GM12878 (cell line): ENCODE data around the gene CNTRL. TPM values are rescaled to one million over a fixed set of nuclear protein-coding genes. Genes with fewer than 3 reads are reported as not detected.
A peak's percentile ranks its signal among the peaks of the same experiment; 100 is the strongest.

Experiments used
- CREB1 ChIP-seq: IDR thresholded peaks from 2 replicates; pipeline ENCODE4 v1.6.1; 2012; ENCODE audit warnings: low read depth, mild to moderate bottlenecking, inconsistent platforms
- DPF2 ChIP-seq: fragments of 450-650 bp; IDR thresholded peaks from 2 replicates; pipeline ENCODE4 v1.6.1; 2017; ENCODE audit warnings: mild to moderate bottlenecking
- ESRRA ChIP-seq: IDR thresholded peaks from 2 replicates; pipeline ENCODE4 v1.6.1; 2012; ENCODE audit warnings: mild to moderate bottlenecking, low read length, improper control_type of control experiment
- HCFC1 ChIP-seq: fragments of 150-350 bp; IDR thresholded peaks from 2 replicates; pipeline ENCODE4 v1.6.1; 2014; ENCODE audit warnings: low read length
- SMAD1 ChIP-seq: fragments of 450-650 bp; IDR thresholded peaks from 2 replicates; pipeline ENCODE4 v1.6.1; 2018; ENCODE audit warnings: mild to moderate bottlenecking, low read depth; ENCODE audit not compliant: partially characterized antibody
- YBX1 ChIP-seq: fragments of 450-650 bp; IDR thresholded peaks from 2 replicates; pipeline ENCODE4 v1.6.1; 2016; ENCODE audit warnings: antibody characterized with exemption
- ZNF384 ChIP-seq: IDR thresholded peaks from 2 replicates; pipeline ENCODE4 v1.6.1; 2012; ENCODE audit warnings: low read depth, mild to moderate bottlenecking, low read length, improper control_type of control experiment, borderline replicate concordance
- polyA plus RNA-seq, 11 experiments: library from polyadenylated mRNA; depleted of rRNA in 4 of 11; unstranded in 6 of 11; stranded (reverse) in 5 of 11; fragments of >200 nt; fragmentation: Nextera tagmentation in 4 of 11; fragmentation: Illumina TruSeq in 1 of 11; extraction: Ambion mirVana in 4 of 11; extraction: Trizol in 1 of 11; gene quantifications; 1 replicate in 1 of 11; 2 replicates in 10 of 11; pipeline versions ENCODE4 v1.2.1 to v1.2.3, GENCODE V29; 2011 to 2016; ENCODE audit warnings: inconsistent platforms in 2 of 11, missing spikeins in 2 of 11, low read depth in 1 of 11
- total RNA-seq, 4 experiments: library from RNA; depleted of rRNA in 3 of 4; stranded (reverse); fragments of >200 nt in 3 of 4; fragmentation: Illumina TruSeq in 1 of 4; extraction: Trizol in 1 of 4; gene quantifications; 2 replicates each; pipeline versions ENCODE4 v1.2.1 to v1.2.3, GENCODE V29; 2013 to 2021
- TF ChIP-seq, protein P1 (sequence below): fragments of 450-650 bp; formaldehyde crosslinking; IDR thresholded peaks from 2 replicates; pipeline ENCODE4 v1.4.0; 2022; ENCODE audit warnings: mild to moderate bottlenecking, moderate library complexity
- TF ChIP-seq, protein P2 (sequence below): fragments of 450-650 bp; IDR thresholded peaks from 2 replicates; pipeline ENCODE4 v1.6.1; 2016; ENCODE audit warnings: mild to moderate bottlenecking, moderate library complexity, borderline replicate concordance
- TF ChIP-seq, protein P3 (sequence below): IDR thresholded peaks from 2 replicates; pipeline ENCODE4 v1.6.1; 2011; ENCODE audit warnings: borderline replicate concordance, low read depth, mild to moderate bottlenecking, moderate library complexity, mixed read lengths, low read length; ENCODE audit not compliant: insufficient read depth; ENCODE audit errors: extremely low read length
- TF ChIP-seq, protein P4 (sequence below), 3 experiments: IDR thresholded peaks in 2 of 3; conservative IDR thresholded peaks in 1 of 3; 2 replicates each; pipeline ENCODE4 v1.5.1; 2011; ENCODE audit warnings: low read depth in 3 of 3, low read length in 3 of 3, mild to moderate bottlenecking in 3 of 3, control low read depth in 2 of 3, moderate library complexity in 2 of 3, inconsistent platforms in 1 of 3, mixed read lengths in 1 of 3; ENCODE audit not compliant: control insufficient read depth in 2 of 3, insufficient read depth in 1 of 3; ENCODE audit errors: extremely low read depth in 1 of 3
- TF ChIP-seq, protein P5 (sequence below): IDR thresholded peaks from 2 replicates; pipeline ENCODE4 v1.6.1; 2012; ENCODE audit warnings: low read depth, low read length, improper control_type of control experiment

CNTRL gene
- total and polyA plus RNA-seq, 10 of the 15 experiments (the other 5 are each of a cell fraction or from before 2014, with no cell fraction given) = 20.0 to 65.4 (median 38.8) TPM

DNA sequence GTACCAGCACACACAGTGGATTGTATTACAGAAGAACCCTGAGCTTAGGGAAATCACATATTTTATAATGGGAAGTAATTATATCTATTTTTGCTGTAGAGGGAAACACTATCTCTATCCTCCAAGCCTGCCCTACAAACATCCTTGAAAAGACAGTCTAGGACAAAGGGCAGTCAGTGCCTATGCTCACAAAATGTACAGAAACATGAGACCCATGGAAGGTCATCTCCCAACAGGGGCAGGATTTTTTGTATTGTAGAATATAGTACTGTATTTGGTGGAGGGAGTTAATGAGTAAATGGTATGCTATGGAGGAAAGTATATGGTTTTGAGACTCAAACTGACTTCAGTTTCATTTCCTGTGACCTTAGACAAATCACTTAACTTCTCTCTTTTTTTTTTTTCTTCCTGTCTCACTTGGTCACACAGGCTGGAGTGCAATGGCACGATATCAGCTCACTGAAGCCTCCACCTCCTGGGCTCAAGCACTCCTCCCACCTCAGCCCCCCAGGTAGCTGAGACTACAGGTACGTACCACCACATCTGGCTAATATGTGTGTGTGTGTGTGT lies 132.7 kb downstream of the CNTRL start (continued):
- peak; percentile 91 for TF ChIP-seq ZNF384
- TF ChIP-seq, protein P1, sequence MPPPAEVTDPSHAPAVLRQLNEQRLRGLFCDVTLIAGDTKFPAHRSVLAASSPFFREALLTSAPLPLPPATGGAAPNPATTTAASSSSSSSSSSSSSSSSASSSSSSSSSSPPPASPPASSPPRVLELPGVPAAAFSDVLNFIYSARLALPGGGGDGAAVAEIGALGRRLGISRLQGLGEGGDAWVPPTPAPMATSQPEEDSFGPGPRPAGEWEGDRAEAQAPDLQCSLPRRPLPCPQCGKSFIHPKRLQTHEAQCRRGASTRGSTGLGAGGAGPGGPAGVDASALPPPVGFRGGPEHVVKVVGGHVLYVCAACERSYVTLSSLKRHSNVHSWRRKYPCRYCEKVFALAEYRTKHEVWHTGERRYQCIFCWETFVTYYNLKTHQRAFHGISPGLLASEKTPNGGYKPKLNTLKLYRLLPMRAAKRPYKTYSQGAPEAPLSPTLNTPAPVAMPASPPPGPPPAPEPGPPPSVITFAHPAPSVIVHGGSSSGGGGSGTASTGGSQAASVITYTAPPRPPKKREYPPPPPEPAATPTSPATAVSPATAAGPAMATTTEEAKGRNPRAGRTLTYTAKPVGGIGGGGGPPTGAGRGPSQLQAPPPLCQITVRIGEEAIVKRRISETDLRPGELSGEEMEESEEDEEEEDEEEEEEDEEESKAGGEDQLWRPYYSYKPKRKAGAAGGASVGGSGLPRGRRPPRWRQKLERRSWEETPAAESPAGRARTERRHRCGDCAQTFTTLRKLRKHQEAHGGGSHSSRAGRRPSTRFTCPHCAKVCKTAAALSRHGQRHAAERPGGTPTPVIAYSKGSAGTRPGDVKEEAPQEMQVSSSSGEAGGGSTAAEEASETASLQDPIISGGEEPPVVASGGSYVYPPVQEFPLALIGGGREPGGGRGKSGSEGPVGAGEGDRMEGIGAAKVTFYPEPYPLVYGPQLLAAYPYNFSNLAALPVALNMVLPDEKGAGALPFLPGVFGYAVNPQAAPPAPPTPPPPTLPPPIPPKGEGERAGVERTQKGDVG (CRISPR knock-in tag) = no peak
- TF ChIP-seq, protein P2, sequence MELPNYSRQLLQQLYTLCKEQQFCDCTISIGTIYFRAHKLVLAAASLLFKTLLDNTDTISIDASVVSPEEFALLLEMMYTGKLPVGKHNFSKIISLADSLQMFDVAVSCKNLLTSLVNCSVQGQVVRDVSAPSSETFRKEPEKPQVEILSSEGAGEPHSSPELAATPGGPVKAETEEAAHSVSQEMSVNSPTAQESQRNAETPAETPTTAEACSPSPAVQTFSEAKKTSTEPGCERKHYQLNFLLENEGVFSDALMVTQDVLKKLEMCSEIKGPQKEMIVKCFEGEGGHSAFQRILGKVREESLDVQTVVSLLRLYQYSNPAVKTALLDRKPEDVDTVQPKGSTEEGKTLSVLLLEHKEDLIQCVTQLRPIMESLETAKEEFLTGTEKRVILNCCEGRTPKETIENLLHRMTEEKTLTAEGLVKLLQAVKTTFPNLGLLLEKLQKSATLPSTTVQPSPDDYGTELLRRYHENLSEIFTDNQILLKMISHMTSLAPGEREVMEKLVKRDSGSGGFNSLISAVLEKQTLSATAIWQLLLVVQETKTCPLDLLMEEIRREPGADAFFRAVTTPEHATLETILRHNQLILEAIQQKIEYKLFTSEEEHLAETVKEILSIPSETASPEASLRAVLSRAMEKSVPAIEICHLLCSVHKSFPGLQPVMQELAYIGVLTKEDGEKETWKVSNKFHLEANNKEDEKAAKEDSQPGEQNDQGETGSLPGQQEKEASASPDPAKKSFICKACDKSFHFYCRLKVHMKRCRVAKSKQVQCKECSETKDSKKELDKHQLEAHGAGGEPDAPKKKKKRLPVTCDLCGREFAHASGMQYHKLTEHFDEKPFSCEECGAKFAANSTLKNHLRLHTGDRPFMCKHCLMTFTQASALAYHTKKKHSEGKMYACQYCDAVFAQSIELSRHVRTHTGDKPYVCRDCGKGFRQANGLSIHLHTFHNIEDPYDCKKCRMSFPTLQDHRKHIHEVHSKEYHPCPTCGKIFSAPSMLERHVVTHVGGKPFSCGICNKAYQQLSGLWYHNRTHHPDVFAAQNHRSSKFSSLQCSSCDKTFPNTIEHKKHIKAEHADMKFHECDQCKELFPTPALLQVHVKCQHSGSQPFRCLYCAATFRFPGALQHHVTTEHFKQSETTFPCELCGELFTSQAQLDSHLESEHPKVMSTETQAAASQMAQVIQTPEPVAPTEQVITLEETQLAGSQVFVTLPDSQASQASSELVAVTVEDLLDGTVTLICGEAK = no peak
- TF ChIP-seq, protein P3, sequence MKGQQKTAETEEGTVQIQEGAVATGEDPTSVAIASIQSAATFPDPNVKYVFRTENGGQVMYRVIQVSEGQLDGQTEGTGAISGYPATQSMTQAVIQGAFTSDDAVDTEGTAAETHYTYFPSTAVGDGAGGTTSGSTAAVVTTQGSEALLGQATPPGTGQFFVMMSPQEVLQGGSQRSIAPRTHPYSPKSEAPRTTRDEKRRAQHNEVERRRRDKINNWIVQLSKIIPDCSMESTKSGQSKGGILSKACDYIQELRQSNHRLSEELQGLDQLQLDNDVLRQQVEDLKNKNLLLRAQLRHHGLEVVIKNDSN = no peak
- TF ChIP-seq, protein P4, sequence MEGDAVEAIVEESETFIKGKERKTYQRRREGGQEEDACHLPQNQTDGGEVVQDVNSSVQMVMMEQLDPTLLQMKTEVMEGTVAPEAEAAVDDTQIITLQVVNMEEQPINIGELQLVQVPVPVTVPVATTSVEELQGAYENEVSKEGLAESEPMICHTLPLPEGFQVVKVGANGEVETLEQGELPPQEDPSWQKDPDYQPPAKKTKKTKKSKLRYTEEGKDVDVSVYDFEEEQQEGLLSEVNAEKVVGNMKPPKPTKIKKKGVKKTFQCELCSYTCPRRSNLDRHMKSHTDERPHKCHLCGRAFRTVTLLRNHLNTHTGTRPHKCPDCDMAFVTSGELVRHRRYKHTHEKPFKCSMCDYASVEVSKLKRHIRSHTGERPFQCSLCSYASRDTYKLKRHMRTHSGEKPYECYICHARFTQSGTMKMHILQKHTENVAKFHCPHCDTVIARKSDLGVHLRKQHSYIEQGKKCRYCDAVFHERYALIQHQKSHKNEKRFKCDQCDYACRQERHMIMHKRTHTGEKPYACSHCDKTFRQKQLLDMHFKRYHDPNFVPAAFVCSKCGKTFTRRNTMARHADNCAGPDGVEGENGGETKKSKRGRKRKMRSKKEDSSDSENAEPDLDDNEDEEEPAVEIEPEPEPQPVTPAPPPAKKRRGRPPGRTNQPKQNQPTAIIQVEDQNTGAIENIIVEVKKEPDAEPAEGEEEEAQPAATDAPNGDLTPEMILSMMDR (IDR thresholded peaks at IDR 0.05 in 2 of 3, conservative IDR thresholded peaks at IDR 0.05 in 1 of 3; ENCODE audit: control insufficient read depth in 2 of 3, extremely low read depth in 1 of 3, insufficient read depth in 1 of 3, low read depth in 3 of 3, low read length in 3 of 3) = no peak
- TF ChIP-seq CREB1 = no peak
- TF ChIP-seq SMAD1 = no peak
- TF ChIP-seq DPF2 = no peak
- no peak for TF ChIP-seq YBX1
- no peak for TF ChIP-seq HCFC1
- TF ChIP-seq, protein P5, sequence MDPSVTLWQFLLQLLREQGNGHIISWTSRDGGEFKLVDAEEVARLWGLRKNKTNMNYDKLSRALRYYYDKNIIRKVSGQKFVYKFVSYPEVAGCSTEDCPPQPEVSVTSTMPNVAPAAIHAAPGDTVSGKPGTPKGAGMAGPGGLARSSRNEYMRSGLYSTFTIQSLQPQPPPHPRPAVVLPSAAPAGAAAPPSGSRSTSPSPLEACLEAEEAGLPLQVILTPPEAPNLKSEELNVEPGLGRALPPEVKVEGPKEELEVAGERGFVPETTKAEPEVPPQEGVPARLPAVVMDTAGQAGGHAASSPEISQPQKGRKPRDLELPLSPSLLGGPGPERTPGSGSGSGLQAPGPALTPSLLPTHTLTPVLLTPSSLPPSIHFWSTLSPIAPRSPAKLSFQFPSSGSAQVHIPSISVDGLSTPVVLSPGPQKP = no peak
- TF ChIP-seq ESRRA = no peak
